Measurements from ENCODE around the gene PABPC3. TPM values are rescaled to one million over a fixed set of nuclear protein-coding genes. Genes with fewer than 3 reads are reported as not detected.

The PABPC3 gene
- total and polyA plus RNA-seq, 2 of the 4 experiments (the other 2 are of a cell fraction), result 0.15 to 0.18 TPM

- H3K27ac ChIP-seq (ENCODE audit: insufficient read depth, low read length), result no peak overlapping the region
- no peaks in the 10 kb centered on the region for H4K20me1 ChIP-seq (ENCODE audit: insufficient read depth, low read length)
- H3K79me1 ChIP-seq (ENCODE audit: low read depth in 1 of 2, low read length in 2 of 2), result no peaks in the 10 kb centered on the region
- H3K56ac ChIP-seq (ENCODE audit: extremely low read depth, insufficient read depth, low read length), result no peak overlapping the region
- H3K9me3 ChIP-seq (ENCODE audit: control insufficient read depth, insufficient read depth, low read length), result no peaks in the 10 kb centered on the region
- H4K8ac ChIP-seq (ENCODE audit: low read depth in 2 of 2, low read length in 2 of 2), result no peak overlapping the region
- H3K4me1 ChIP-seq (ENCODE audit: control insufficient read depth, insufficient read depth, low read length), result no peaks in the 10 kb centered on the region
- H2AK5ac ChIP-seq (ENCODE audit: low read depth, low read length), result no peak overlapping the region
- no peak overlapping the region for H2AK9ac ChIP-seq (replicated peaks; ENCODE audit: low read depth, low read length, poor library complexity)
- H3K14ac ChIP-seq (replicated peaks; ENCODE audit: low read depth, low read length), result no peak overlapping the region
- TF ChIP-seq USF2 (IDR thresholded peaks at IDR 0.05; ENCODE audit: low read depth, low read length) (no peak), RAD21 (IDR thresholded peaks at IDR 0.05; ENCODE audit: low read length) (no peak), MXI1 (IDR thresholded peaks at IDR 0.05; ENCODE audit: borderline replicate concordance, low read depth, low read length) (no peak), FOS (IDR thresholded peaks at IDR 0.05; ENCODE audit: low read depth, low read length) (no peak), BHLHE40 (IDR thresholded peaks at IDR 0.05; ENCODE audit: low read depth, low read length) (no peak), CEBPB (IDR thresholded peaks at IDR 0.05; ENCODE audit: low read depth, low read length) (no peak), ELK1 (IDR thresholded peaks at IDR 0.05; ENCODE audit: borderline replicate concordance, low read depth, low read length) (no peak), SMC3 (IDR thresholded peaks at IDR 0.05; ENCODE audit: low read depth, low read length) (no peak), NFE2L2 (IDR thresholded peaks at IDR 0.05; ENCODE audit: low read depth, low read length) (no peak), RFX5 (IDR thresholded peaks at IDR 0.05; ENCODE audit: low read depth, low read length) (no peak), POLR2A (IDR thresholded peaks at IDR 0.05; ENCODE audit: low read depth, low read length) (no peak), MAZ (IDR thresholded peaks at IDR 0.05; ENCODE audit: borderline replicate concordance, low read depth, low read length) (no peak), RCOR1 (IDR thresholded peaks at IDR 0.05; ENCODE audit: insufficient replicate concordance, low read length) (no peak), CTCF (conservative IDR thresholded peaks at IDR 0.05; ENCODE audit: low read depth, low read length) (no peak), CHD1 (IDR thresholded peaks at IDR 0.05; ENCODE audit: low read depth, low read length) (no peak), MAFK (IDR thresholded peaks at IDR 0.05; ENCODE audit: low read depth, low read length) (no peak)
- no peak overlapping the region for H3K4me2 ChIP-seq (ENCODE audit: low read depth, low read length)
- H3K9ac ChIP-seq (ENCODE audit: low read depth, low read length), result no peak overlapping the region
- intact Hi-C loops (cut with micrococcal nuclease) (no loop called here), in situ Hi-C loops (cut with MboI; ENCODE audit: low sequenced_read_pairs) (no loop called here), dilution Hi-C loops (cut with HindIII; ENCODE audit: low sequenced_read_pairs, unreplicated experiment) (no loop called here)
- H3K23ac ChIP-seq (ENCODE audit: low read depth, low read length), result no peak overlapping the region
- ChIA-PET CTCF (interaction anchor here (2.6 kb wide), 1 partner anchor 10 kb away, joined by 14 read pairs; no protein-coding TSS in a partner anchor), POLR2A (ENCODE audit: unreplicated experiment) (no interaction called here)
- no peak overlapping the region for H3K18ac ChIP-seq (ENCODE audit: low read depth, low read length)
- WGBS, 2 experiments (ENCODE audit: extremely low coverage in 2 of 2, insufficient read length in 1 of 2), result 14% methylated on average over 1 of the region's 3 CpGs; no CpG with 5 or more reads in 1 of the 2 experiments
- no peaks in the 10 kb centered on the region for H3K36me3 ChIP-seq (ENCODE audit: control insufficient read depth, insufficient read depth, low read length)
- ATAC-seq (ENCODE audit: low read depth) (no peak), DNase-seq (no peak)
- no peak overlapping the region for H4K91ac ChIP-seq (ENCODE audit: insufficient read depth, low read depth, low read length)
- H2BK120ac ChIP-seq (ENCODE audit: low read depth, low read length), result no peak overlapping the region
- H2BK20ac ChIP-seq (ENCODE audit: low read depth, low read length), result no peak overlapping the region
- no peak overlapping the region for H2AFZ ChIP-seq (replicated peaks; ENCODE audit: low read length, poor library complexity)
- no peak overlapping the region for H2BK5ac ChIP-seq (ENCODE audit: low read depth, low read length, poor library complexity, severe bottlenecking)
- no peak overlapping the region for H2BK15ac ChIP-seq (ENCODE audit: low read depth, low read length)
- H3K4me3 ChIP-seq (ENCODE audit: insufficient read depth, low read depth, low read length), result no peak overlapping the region
- no peaks in the 10 kb centered on the region for H3K9me1 ChIP-seq (ENCODE audit: insufficient read depth, low read length)
- H3K4ac ChIP-seq (ENCODE audit: low read depth, low read length), result no peak overlapping the region
- BruUV-seq (replicated peaks), result no TSS peak
- H4K5ac ChIP-seq (ENCODE audit: low read depth, low read length), result no peak overlapping the region
- H3K27me3 ChIP-seq (ENCODE audit: control insufficient read depth, insufficient read depth, low read length), result no peaks in the 10 kb centered on the region; the same call in 1 of the 2 replicates
Observed at GRCh38 chr13:25112695-25113255, 16.8 kb downstream of the PABPC3 start.

All from IMR-90 (cell line).